MCF 10A (cell line): ENCODE measurements around the gene MAD2L1. TPM values are rescaled to one million over a fixed set of nuclear protein-coding genes. Genes with fewer than 3 reads are reported as not detected.

ENCODE experiments used
- BruUV-seq: library from RNA; stranded (reverse); fragments of 400-500 nt; replicated peaks from 2 replicates; lab custom pipeline; 2021; lab: Mats Ljungman, UMichigan
- CTCF ChIA-PET: fragments of 300-600 bp; sonication (Branson Sonifier 250); formaldehyde crosslinking; extraction: SDS; loops from one replicate; lab custom pipeline; 2021; ENCODE audit warnings: antibody characterized with exemption, inconsistent platforms; lab: Yijun Ruan, JAX
- POLR2A ChIA-PET: fragments of 300-600, 350-650 bp; sonication (Branson Sonifier 250); formaldehyde crosslinking; extraction: SDS; loops from one replicate; lab custom pipeline; 2020; ENCODE audit warnings: antibody characterized with exemption, inconsistent platforms; lab: Yijun Ruan, JAX
- DNase-seq: peaks from one replicate; pipeline ENCODE4 v3.0.0-alpha.2; 2018; ENCODE audit not compliant: unreplicated experiment
- H3K27ac Mint-ChIP-seq: one replicate; pipeline ENCODE4 v1.8.0; 2022; ENCODE audit warnings: mild to moderate bottlenecking, low read depth, mixed read lengths; ENCODE audit not compliant: unreplicated experiment
- H3K27me3 Mint-ChIP-seq: one replicate; pipeline ENCODE4 v1.8.0; 2022; ENCODE audit warnings: mixed read lengths; ENCODE audit not compliant: insufficient read depth, unreplicated experiment
- H3K36me3 Mint-ChIP-seq: one replicate; pipeline ENCODE4 v1.8.0; 2022; ENCODE audit warnings: mild to moderate bottlenecking, moderate library complexity, mixed read lengths; ENCODE audit not compliant: insufficient read depth, unreplicated experiment
- H3K4me1 Mint-ChIP-seq: one replicate; pipeline ENCODE4 v1.8.0; 2022; ENCODE audit warnings: mixed read lengths; ENCODE audit not compliant: insufficient read depth, unreplicated experiment
- H3K4me3 Mint-ChIP-seq: one replicate; pipeline ENCODE4 v1.8.0; 2022; ENCODE audit warnings: mild to moderate bottlenecking, moderate library complexity, mixed read lengths; ENCODE audit not compliant: unreplicated experiment
- H3K9me3 Mint-ChIP-seq: one replicate; pipeline ENCODE4 v1.8.0; 2022; ENCODE audit warnings: mixed read lengths; ENCODE audit not compliant: unreplicated experiment
- intact Hi-C: fragments of 100-400 bp; cut with micrococcal nuclease; formaldehyde crosslinking; loops from 2 replicates; pipeline ENCODE4 v1.14.1; 2022
- total RNA-seq: library from RNA; stranded (reverse); gene quantifications from 2 replicates; pipeline ENCODE4 v1.2.3, GENCODE V29; 2022
- TF ChIP-seq, protein P1 (sequence below): fragments of 200-600 bp; IDR thresholded peaks from one replicate; pipeline ENCODE4 v1.8.0; 2022; ENCODE audit warnings: antibody characterized with exemption, mild to moderate bottlenecking; ENCODE audit not compliant: unreplicated experiment

MAD2L1 gene
- total RNA-seq, 1 experiment from 2014 or later: 26.8 TPM

DNA sequence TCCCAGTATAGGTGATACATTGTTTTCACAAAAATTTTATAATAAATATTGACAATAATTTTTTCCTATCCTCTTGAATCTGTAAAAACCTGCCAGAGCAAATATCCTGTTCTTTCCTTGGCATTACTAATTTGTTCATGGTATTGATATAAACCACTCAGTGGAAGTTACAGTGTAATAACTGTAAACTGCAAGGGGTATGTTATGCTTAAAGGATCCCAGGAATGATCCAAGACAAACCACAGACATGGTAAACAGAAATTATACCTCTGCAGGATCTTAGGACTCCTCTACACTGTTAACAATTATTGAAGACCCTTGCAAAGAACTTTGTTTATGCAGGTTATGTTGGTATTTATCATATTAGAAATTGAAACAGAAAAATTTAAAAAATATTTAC is 17.7 kb upstream of the MAD2L1 start:
- Mint-ChIP-seq H3K27ac (no peak overlapping the region), H3K4me1 (no peaks in the 10 kb centered on the region), H3K4me3 (no peak overlapping the region), H3K36me3 (no peaks in the 10 kb centered on the region), H3K27me3 (no peaks in the 10 kb centered on the region), H3K9me3 (peaks cover 16% of the 10 kb centered on the region)
- no peak for DNase-seq
- intact Hi-C loops: no loop called here
- no TSS peak for BruUV-seq
- ChIA-PET POLR2A (interaction anchor here (1.5 kb wide), 1 partner anchor 9 kb away, joined by 4 read pairs; no protein-coding TSS in a partner anchor), CTCF (no interaction called here)
- TF ChIP-seq, protein P1, sequence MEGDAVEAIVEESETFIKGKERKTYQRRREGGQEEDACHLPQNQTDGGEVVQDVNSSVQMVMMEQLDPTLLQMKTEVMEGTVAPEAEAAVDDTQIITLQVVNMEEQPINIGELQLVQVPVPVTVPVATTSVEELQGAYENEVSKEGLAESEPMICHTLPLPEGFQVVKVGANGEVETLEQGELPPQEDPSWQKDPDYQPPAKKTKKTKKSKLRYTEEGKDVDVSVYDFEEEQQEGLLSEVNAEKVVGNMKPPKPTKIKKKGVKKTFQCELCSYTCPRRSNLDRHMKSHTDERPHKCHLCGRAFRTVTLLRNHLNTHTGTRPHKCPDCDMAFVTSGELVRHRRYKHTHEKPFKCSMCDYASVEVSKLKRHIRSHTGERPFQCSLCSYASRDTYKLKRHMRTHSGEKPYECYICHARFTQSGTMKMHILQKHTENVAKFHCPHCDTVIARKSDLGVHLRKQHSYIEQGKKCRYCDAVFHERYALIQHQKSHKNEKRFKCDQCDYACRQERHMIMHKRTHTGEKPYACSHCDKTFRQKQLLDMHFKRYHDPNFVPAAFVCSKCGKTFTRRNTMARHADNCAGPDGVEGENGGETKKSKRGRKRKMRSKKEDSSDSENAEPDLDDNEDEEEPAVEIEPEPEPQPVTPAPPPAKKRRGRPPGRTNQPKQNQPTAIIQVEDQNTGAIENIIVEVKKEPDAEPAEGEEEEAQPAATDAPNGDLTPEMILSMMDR: no peak

DNA sequence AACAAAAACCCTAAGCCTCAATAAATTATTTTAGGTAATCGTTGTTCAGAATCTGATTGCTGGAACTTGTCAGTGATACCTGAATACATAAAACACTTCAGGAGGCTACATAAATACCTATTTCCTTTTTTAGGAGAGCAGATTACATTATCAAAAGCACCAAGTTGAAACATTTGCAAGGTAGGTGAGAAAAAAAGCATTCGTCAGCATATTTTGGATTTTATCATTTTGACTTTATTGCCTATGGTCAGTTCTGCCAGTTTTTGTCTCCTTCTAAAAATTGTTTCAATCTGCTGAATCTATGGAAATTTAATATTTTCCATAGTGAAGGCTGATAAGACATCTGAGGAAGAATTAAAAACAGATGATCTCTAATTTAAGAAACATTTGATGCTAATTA is 16.5 kb upstream of the MAD2L1 start:
- H3K9me3 Mint-ChIP-seq: peaks cover 7% of the 10 kb centered on the region
- H3K4me1 Mint-ChIP-seq: no peaks in the 10 kb centered on the region
- no peaks in the 10 kb centered on the region for H3K36me3 Mint-ChIP-seq
- no peak overlapping the region for H3K4me3 Mint-ChIP-seq
- intact Hi-C loops: no loop called here
- ChIA-PET CTCF (interaction anchor here (1.0 kb wide), 1 partner anchor 769 kb away, joined by 3 read pairs; no protein-coding TSS in a partner anchor), POLR2A (interaction anchor here (1.5 kb wide), 1 partner anchor 10 kb away, joined by 4 read pairs; no protein-coding TSS in a partner anchor)
- H3K27me3 Mint-ChIP-seq: no peaks in the 10 kb centered on the region
- DNase-seq: no peak
- BruUV-seq: no TSS peak
- TF ChIP-seq, protein P1: no peak
- H3K27ac Mint-ChIP-seq: no peak overlapping the region

DNA sequence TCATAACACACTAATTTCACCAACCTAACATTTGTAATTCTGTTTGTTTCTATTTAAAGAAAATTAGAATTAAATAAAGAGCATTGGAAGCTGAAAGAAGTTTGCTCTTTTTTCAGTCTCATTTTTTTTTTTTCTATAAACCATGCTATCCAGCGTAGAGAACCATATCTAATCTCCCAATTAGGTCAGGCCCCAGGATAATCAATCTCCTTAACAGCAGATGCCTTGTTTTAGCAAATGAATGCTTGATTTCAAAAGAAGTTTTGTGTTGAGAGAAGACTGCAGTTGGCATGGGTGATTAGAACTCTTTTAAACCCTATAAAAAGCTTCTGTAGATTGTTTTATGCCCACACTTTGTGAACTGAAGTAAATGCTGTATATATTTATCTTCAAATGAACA is 15.6 kb upstream of the MAD2L1 start:
- ChIA-PET CTCF (interaction anchor here (0.7 kb wide), 1 partner anchor 11 kb away, joined by 4 read pairs; no protein-coding TSS in a partner anchor), POLR2A (no interaction called here)
- H3K36me3 Mint-ChIP-seq: no peaks in the 10 kb centered on the region
- BruUV-seq: no TSS peak
- intact Hi-C loops: no loop called here
- DNase-seq: no peak
- no peaks in the 10 kb centered on the region for H3K9me3 Mint-ChIP-seq
- no peaks in the 10 kb centered on the region for H3K4me1 Mint-ChIP-seq
- TF ChIP-seq, protein P1: no peak
- H3K27ac Mint-ChIP-seq: no peak overlapping the region
- H3K4me3 Mint-ChIP-seq: no peak overlapping the region
- no peaks in the 10 kb centered on the region for H3K27me3 Mint-ChIP-seq

DNA sequence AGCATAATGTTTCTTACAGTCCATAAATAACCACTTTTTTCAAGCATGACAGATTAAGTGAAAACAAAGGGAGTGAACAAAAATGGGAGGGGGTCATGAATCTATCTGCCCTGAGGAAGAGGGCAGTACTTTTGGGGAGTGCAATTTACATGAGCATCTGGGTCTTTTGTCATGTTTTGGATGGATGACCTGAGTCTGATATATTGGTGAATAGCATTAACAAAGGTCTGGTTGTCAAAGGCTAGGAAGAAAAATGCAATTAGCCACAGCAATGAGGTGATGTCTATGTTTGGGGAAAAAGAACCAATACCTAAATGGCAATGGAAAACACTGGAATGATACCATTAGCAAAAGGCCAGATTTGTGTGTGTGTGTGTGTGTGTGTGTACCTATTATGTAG is 15.1 kb upstream of the MAD2L1 start:
- Mint-ChIP-seq H3K4me3 (no peak overlapping the region), H3K27ac (no peak overlapping the region), H3K9me3 (no peaks in the 10 kb centered on the region), H3K4me1 (no peaks in the 10 kb centered on the region), H3K36me3 (no peaks in the 10 kb centered on the region), H3K27me3 (no peaks in the 10 kb centered on the region)
- no TSS peak for BruUV-seq
- TF ChIP-seq, protein P1: no peak
- intact Hi-C loops: no loop called here
- ChIA-PET CTCF (interaction anchor here (0.7 kb wide), 1 partner anchor 10 kb away, joined by 4 read pairs; no protein-coding TSS in a partner anchor), POLR2A (no interaction called here)
- DNase-seq: no peak
